ENCODE results near the gene VPS13C. TPM values are rescaled to one million over a fixed set of nuclear protein-coding genes. Genes with fewer than 3 reads are reported as not detected.

VPS13C gene
- total RNA-seq, 1 experiment from 2014 or later: 180 TPM

DNA sequence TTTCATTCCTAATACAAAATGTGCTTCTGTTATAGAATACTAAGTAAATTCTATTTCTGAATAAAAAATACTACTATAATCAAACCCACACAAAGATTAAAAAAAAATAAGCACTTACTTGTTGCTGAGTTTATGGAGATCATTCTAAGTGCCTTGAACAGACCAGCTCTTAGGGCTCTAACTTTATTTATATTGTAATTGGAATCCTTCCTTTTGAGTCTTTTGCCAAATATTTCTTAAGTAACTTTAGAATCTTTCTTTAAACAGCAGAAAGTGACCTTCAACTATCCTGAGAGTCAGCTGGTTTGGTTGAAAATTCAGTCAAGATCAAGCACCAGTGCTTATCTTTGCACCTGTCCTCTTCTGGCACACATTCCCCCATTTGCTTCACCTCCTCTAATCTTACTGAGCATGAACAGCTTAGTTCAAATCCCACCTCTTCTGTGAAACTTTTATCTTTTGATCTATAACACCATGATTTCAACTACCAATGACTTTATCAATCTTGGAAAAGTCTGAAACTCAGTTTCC lies 149.3 kb downstream of the VPS13C start:
- DNase-seq: no peak
- H3K9ac ChIP-seq (ENCODE audit: low read length): no peak overlapping the region
- no peak overlapping the region for H2AFZ ChIP-seq (ENCODE audit: low read length)
- H4K20me1 ChIP-seq (ENCODE audit: insufficient read depth, low read depth, low read length): no peaks in the 10 kb centered on the region
- H3K4me3 ChIP-seq (ENCODE audit: low read length): no peak overlapping the region
- H3K9me2 ChIP-seq (replicated peaks; ENCODE audit: insufficient read depth, low read length): no peaks in the 10 kb centered on the region
- no peaks in the 10 kb centered on the region for H3K9me3 ChIP-seq (ENCODE audit: low read length)
- H3K27ac ChIP-seq (ENCODE audit: low read length): no peak overlapping the region
- no peak overlapping the region for H3K4me2 ChIP-seq (ENCODE audit: low read depth, low read length, poor library complexity, severe bottlenecking)
- H3K36me3 ChIP-seq (ENCODE audit: insufficient read depth, low read length): peaks cover 63% of the 10 kb centered on the region
- H3K4me1 ChIP-seq (ENCODE audit: low read length): no peaks in the 10 kb centered on the region
- H3K27me3 ChIP-seq (ENCODE audit: low read length): no peaks in the 10 kb centered on the region
- H3K79me2 ChIP-seq (ENCODE audit: low read length): no peaks in the 10 kb centered on the region

- no peaks in the 10 kb centered on the region for H3K27me3 ChIP-seq (ENCODE audit: low read length)
- peaks cover 68% of the 10 kb centered on the region for H3K36me3 ChIP-seq (ENCODE audit: insufficient read depth, low read length)
- H4K20me1 ChIP-seq (ENCODE audit: insufficient read depth, low read depth, low read length): no peaks in the 10 kb centered on the region
- H3K4me3 ChIP-seq (ENCODE audit: low read length): no peak overlapping the region
- no peak overlapping the region for H3K4me2 ChIP-seq (ENCODE audit: low read depth, low read length, poor library complexity, severe bottlenecking)
- H2AFZ ChIP-seq (ENCODE audit: low read length): no peak overlapping the region
- no peaks in the 10 kb centered on the region for H3K9me2 ChIP-seq (replicated peaks; ENCODE audit: insufficient read depth, low read length)
- H3K9ac ChIP-seq (ENCODE audit: low read length): no peak overlapping the region
- peaks cover 16% of the 10 kb centered on the region for H3K79me2 ChIP-seq (ENCODE audit: low read length)
- H3K9me3 ChIP-seq (ENCODE audit: low read length): peaks cover 7% of the 10 kb centered on the region; the same call in 1 of the 2 replicates
- H3K27ac ChIP-seq (ENCODE audit: low read length): no peak overlapping the region
- H3K4me1 ChIP-seq (ENCODE audit: low read length): no peaks in the 10 kb centered on the region
- no peak for DNase-seq
Measured at GRCh38 chr15:61908241-61908640, 152.0 kb downstream of the VPS13C start.

DNA sequence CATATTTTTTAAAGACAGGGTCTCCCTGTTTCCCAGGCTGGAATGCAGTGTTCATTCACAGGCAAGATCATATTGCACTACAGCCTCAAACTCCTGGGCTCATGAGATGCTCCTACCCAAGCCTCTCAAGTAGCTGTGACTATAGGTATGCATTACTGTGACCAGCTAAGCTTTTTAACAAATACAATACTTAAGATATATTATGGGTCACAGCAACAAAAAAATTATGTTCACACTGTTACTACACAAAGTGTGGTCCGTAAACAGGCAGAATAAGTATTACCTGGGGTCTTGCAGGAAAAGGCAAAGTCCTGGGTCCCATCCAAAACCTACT lies 152.5 kb downstream of the VPS13C start:
- Histone ChIP-seq H3K4me2 (ENCODE audit: low read depth, low read length, poor library complexity, severe bottlenecking) (no peak overlapping the region), H3K9me2 (replicated peaks; ENCODE audit: insufficient read depth, low read length) (no peaks in the 10 kb centered on the region), H3K4me1 (ENCODE audit: low read length) (no peaks in the 10 kb centered on the region), H3K79me2 (ENCODE audit: low read length) (peaks cover 21% of the 10 kb centered on the region), H3K9ac (ENCODE audit: low read length) (no peak overlapping the region), H3K9me3 (ENCODE audit: low read length) (peaks cover 8% of the 10 kb centered on the region; the same call in 1 of the 2 replicates), H4K20me1 (ENCODE audit: insufficient read depth, low read depth, low read length) (no peaks in the 10 kb centered on the region), H3K4me3 (ENCODE audit: low read length) (no peak overlapping the region), H3K27me3 (ENCODE audit: low read length) (no peaks in the 10 kb centered on the region), H3K36me3 (ENCODE audit: insufficient read depth, low read length) (peaks cover 70% of the 10 kb centered on the region), H2AFZ (ENCODE audit: low read length) (no peak overlapping the region), H3K27ac (ENCODE audit: low read length) (no peak overlapping the region)
- DNase-seq: no peak

- Histone ChIP-seq H2AFZ (ENCODE audit: low read length) (no peak overlapping the region), H3K36me3 (ENCODE audit: insufficient read depth, low read length) (peaks cover 76% of the 10 kb centered on the region), H3K4me3 (ENCODE audit: low read length) (no peak overlapping the region), H3K4me1 (ENCODE audit: low read length) (no peaks in the 10 kb centered on the region), H3K27ac (ENCODE audit: low read length) (no peak overlapping the region), H3K4me2 (ENCODE audit: low read depth, low read length, poor library complexity, severe bottlenecking) (no peak overlapping the region), H3K9me3 (ENCODE audit: low read length) (peaks cover 11% of the 10 kb centered on the region; the same call in 1 of the 2 replicates), H3K9me2 (replicated peaks; ENCODE audit: insufficient read depth, low read length) (no peaks in the 10 kb centered on the region), H3K79me2 (ENCODE audit: low read length) (peaks cover 26% of the 10 kb centered on the region), H4K20me1 (ENCODE audit: insufficient read depth, low read depth, low read length) (no peaks in the 10 kb centered on the region), H3K27me3 (ENCODE audit: low read length) (no peaks in the 10 kb centered on the region), H3K9ac (ENCODE audit: low read length) (no peak overlapping the region)
- no peak for DNase-seq
Measured at GRCh38 chr15:61906961-61907752, 153.1 kb downstream of the VPS13C start.

- Histone ChIP-seq H2AFZ (ENCODE audit: low read length) (no peak overlapping the region), H3K9me3 (ENCODE audit: low read length) (peaks cover 6% of the 10 kb centered on the region; the same call in 1 of the 2 replicates), H3K36me3 (ENCODE audit: insufficient read depth, low read length) (peaks cover 51% of the 10 kb centered on the region)
Measured at GRCh38 chr15:61893146-61893545, 167.1 kb downstream of the VPS13C start.

DNA sequence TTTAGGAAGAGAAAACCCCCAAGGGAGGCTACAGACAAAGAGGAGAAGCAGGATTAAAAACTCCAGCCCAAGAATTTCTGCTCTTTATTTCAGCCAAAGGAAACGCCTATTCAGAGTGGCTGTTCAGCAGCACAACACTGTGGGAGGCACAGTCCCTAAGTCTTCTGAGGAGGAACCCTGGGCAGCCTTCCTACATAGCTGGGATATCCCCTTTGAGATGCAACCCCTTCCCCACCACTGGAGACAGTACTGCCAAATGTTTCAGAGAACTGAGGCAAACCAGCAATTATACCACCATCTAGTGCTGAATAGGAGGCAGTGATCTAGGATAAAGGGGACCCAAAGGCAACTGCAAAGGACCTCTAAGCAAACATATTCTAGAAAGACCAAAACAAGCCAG lies 168.1 kb downstream of the VPS13C start:
- Histone ChIP-seq H3K27ac (ENCODE audit: low read length) (no peak overlapping the region), H3K9me2 (replicated peaks; ENCODE audit: insufficient read depth, low read length) (no peaks in the 10 kb centered on the region; the same call in 1 of the 2 replicates), H3K79me2 (ENCODE audit: low read length) (peaks cover 34% of the 10 kb centered on the region), H3K4me2 (ENCODE audit: low read depth, low read length, poor library complexity, severe bottlenecking) (no peak overlapping the region), H2AFZ (ENCODE audit: low read length) (no peak overlapping the region), H4K20me1 (ENCODE audit: insufficient read depth, low read depth, low read length) (no peaks in the 10 kb centered on the region), H3K4me3 (ENCODE audit: low read length) (no peak overlapping the region), H3K9ac (ENCODE audit: low read length) (no peak overlapping the region), H3K36me3 (ENCODE audit: insufficient read depth, low read length) (peaks cover 58% of the 10 kb centered on the region), H3K4me1 (ENCODE audit: low read length) (no peaks in the 10 kb centered on the region), H3K9me3 (ENCODE audit: low read length) (peaks cover 6% of the 10 kb centered on the region; the same call in 1 of the 2 replicates), H3K27me3 (ENCODE audit: low read length) (no peaks in the 10 kb centered on the region)
- no peak for DNase-seq

More at GRCh38 chr15:61893146-61893545, 167.1 kb downstream of the VPS13C start:
- H3K27me3 ChIP-seq (ENCODE audit: low read length): no peaks in the 10 kb centered on the region
- no peaks in the 10 kb centered on the region for H3K4me1 ChIP-seq (ENCODE audit: low read length)
- H3K9ac ChIP-seq (ENCODE audit: low read length): no peak overlapping the region
- no peak overlapping the region for H3K27ac ChIP-seq (ENCODE audit: low read length)
- H3K4me3 ChIP-seq (ENCODE audit: low read length): no peak overlapping the region
- peaks cover 27% of the 10 kb centered on the region for H3K79me2 ChIP-seq (ENCODE audit: low read length)
- H3K4me2 ChIP-seq (ENCODE audit: low read depth, low read length, poor library complexity, severe bottlenecking): no peak overlapping the region
- no peak for DNase-seq
- H4K20me1 ChIP-seq (ENCODE audit: insufficient read depth, low read depth, low read length): no peaks in the 10 kb centered on the region
- no peaks in the 10 kb centered on the region; the same call in 1 of the 2 replicates for H3K9me2 ChIP-seq (replicated peaks; ENCODE audit: insufficient read depth, low read length)

GRCh38 chr15:61890106-61890505 lies 170.1 kb downstream of the VPS13C start:
- Histone ChIP-seq H3K4me3 (ENCODE audit: low read length) (no peak overlapping the region), H3K27me3 (ENCODE audit: low read length) (no peaks in the 10 kb centered on the region), H3K9me2 (replicated peaks; ENCODE audit: insufficient read depth, low read length) (no peaks in the 10 kb centered on the region; the same call in 1 of the 2 replicates), H3K27ac (ENCODE audit: low read length) (no peak overlapping the region), H2AFZ (ENCODE audit: low read length) (no peak overlapping the region), H4K20me1 (ENCODE audit: insufficient read depth, low read depth, low read length) (no peaks in the 10 kb centered on the region), H3K4me1 (ENCODE audit: low read length) (no peaks in the 10 kb centered on the region), H3K9ac (ENCODE audit: low read length) (no peak overlapping the region), H3K36me3 (ENCODE audit: insufficient read depth, low read length) (peaks cover 64% of the 10 kb centered on the region), H3K4me2 (ENCODE audit: low read depth, low read length, poor library complexity, severe bottlenecking) (no peak overlapping the region), H3K9me3 (ENCODE audit: low read length) (peaks cover 6% of the 10 kb centered on the region; the same call in 1 of the 2 replicates), H3K79me2 (ENCODE audit: low read length) (peaks cover 45% of the 10 kb centered on the region)
- no peak for DNase-seq

DNA sequence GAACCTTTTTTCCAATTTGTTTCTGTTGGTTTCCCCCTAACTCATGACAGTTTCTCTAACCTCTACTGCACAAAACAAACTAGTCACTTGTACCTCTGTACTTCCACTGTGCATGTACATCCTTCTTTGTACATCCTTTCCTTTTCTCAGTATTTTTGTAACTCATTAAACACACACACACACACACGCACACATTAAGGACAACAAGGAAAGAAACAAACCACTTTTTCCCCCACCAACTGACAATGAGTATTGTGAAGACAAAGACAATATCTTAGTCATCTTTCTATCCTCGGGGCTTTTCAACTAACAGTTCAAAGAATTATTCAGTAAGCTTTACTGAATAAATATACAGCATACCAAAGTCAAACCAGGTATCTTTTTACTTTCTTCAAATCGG lies 170.5 kb downstream of the VPS13C start:
- H3K27ac ChIP-seq (ENCODE audit: low read length): no peak overlapping the region
- peaks cover 44% of the 10 kb centered on the region for H3K79me2 ChIP-seq (ENCODE audit: low read length)
- H3K27me3 ChIP-seq (ENCODE audit: low read length): no peaks in the 10 kb centered on the region
- H3K9me3 ChIP-seq (ENCODE audit: low read length): peaks cover 6% of the 10 kb centered on the region; the same call in 1 of the 2 replicates
- H3K9ac ChIP-seq (ENCODE audit: low read length): no peak overlapping the region
- H3K9me2 ChIP-seq (replicated peaks; ENCODE audit: insufficient read depth, low read length): no peaks in the 10 kb centered on the region; the same call in 1 of the 2 replicates
- no peak overlapping the region for H2AFZ ChIP-seq (ENCODE audit: low read length)
- peaks cover 62% of the 10 kb centered on the region for H3K36me3 ChIP-seq (ENCODE audit: insufficient read depth, low read length)
- no peak overlapping the region for H3K4me2 ChIP-seq (ENCODE audit: low read depth, low read length, poor library complexity, severe bottlenecking)
- H3K4me1 ChIP-seq (ENCODE audit: low read length): no peaks in the 10 kb centered on the region
- no peak for DNase-seq
- no peak overlapping the region for H3K4me3 ChIP-seq (ENCODE audit: low read length)
- no peaks in the 10 kb centered on the region for H4K20me1 ChIP-seq (ENCODE audit: insufficient read depth, low read depth, low read length)

Data from Karpas-422 (cell line).